Ovary (tissue), 9 donors: Measurements from ENCODE around the gene GBX1. TPM values are rescaled to one million over a fixed set of nuclear protein-coding genes. Genes with fewer than 3 reads are reported as not detected.

ENCODE experiments used
- DNase-seq, 5 donors: peaks; one replicate each; pipeline ENCODE4 v3.0.0-alpha.2; 2019 to 2020
- H3K27ac ChIP-seq, 2 donors: fragments of 200-600 bp; one replicate each; pipeline versions ENCODE4 v1.5.1 to v1.8.0; 2019 to 2022
- H3K27me3 ChIP-seq: fragments of 200-600 bp; one replicate; pipeline ENCODE4 v1.8.0; 2022
- H3K36me3 ChIP-seq: fragments of 200-600 bp; sonication (generic); one replicate; pipeline ENCODE4 v1.5.1; 2019
- H3K4me1 ChIP-seq: one replicate; pipeline ENCODE4 v1.8.1; 2013; ENCODE audit warnings: mild to moderate bottlenecking, moderate library complexity; ENCODE audit not compliant: insufficient read depth
- H3K4me3 ChIP-seq: fragments of 200-600 bp; sonication (generic); one replicate; pipeline ENCODE4 v1.5.1; 2017
- H3K9me3 ChIP-seq, 2 donors: fragments of 200-600 bp in 1 of 2; sonication (generic) in 1 of 2; one replicate each; pipeline versions ENCODE4 v1.5.1 to v1.8.1; 2013 to 2019; ENCODE audit warnings: mild to moderate bottlenecking in 1 of 2, moderate library complexity in 1 of 2
- EP300 ChIP-seq: sonication (generic); formaldehyde crosslinking; IDR thresholded peaks from one replicate; pipeline ENCODE4 v1.6.1; 2017; ENCODE audit warnings: antibody characterized with exemption
- POLR2A ChIP-seq: fragments of 450-650 bp; IDR thresholded peaks from one replicate; pipeline ENCODE4 v1.6.1; 2017; ENCODE audit warnings: antibody characterized with exemption, mild to moderate bottlenecking, moderate library complexity
- WGBS, 3 donors: extraction: QIAGEN DNeasy Blood & Tissue Kit in 1 of 3; methylation state at CpG; one replicate each; pipeline versions ENCODE4 v1.1.5 to v1.1.7; 2013 to 2017; 5-methylcytosine and 5-hydroxymethylcytosine counted together
- intact Hi-C, 4 donors: fragments of 100-400 bp; cut with DNase I; formaldehyde crosslinking; loops; one replicate each; pipeline versions ENCODE4 v1.11.0 to v1.15.1; 2022 to 2023
- polyA plus RNA-seq, 2 donors: library from polyadenylated mRNA; stranded (reverse); fragments of 200-250 nt in 1 of 2; fragments of 350-450 nt in 1 of 2; fragmentation: Illumina TruSeq in 1 of 2; extraction: RNeasy Lipid Tissue Mini Kit (QIAGEN cat#74804) in 1 of 2; gene quantifications; one replicate each; pipeline ENCODE4 v1.2.3, GENCODE V29; 2013 to 2014
- total RNA-seq, 7 donors: library from RNA; depleted of rRNA in 2 of 7; stranded (reverse); fragments of >200 nt in 2 of 7; fragmentation: NEBNext Ultra II Directional in 3 of 7; extraction: Animal tissue kit (Norgen Biotek cat#: 25700) in 3 of 7; gene quantifications; one replicate each; pipeline versions ENCODE4 v1.1.0 to v1.2.4, GENCODE V29; 2016 to 2023
- TF ChIP-seq, protein P1 (sequence below), 3 donors: fragments of 450-650 bp in 2 of 3; fragments of 200-600 bp in 1 of 3; IDR thresholded peaks; one replicate each; pipeline versions ENCODE4 v1.5.1 to v1.8.0; 2016 to 2022; ENCODE audit warnings: antibody characterized with exemption in 3 of 3, mild to moderate bottlenecking in 1 of 3
- donor health status: DM: no; HTN: no; CAD: no; lungs with moderate emphysema.
- donor health status: DM: no; HTN: no; CAD: no.
- donor health status: Bipolar disorder and iron deficiency.
- donor health status: DM: yes; HTN: yes; CAD: no.
- donor health status: DM: no; HTN: no; CAD: no.
- donor health status: DM: yes; HTN: yes; CAD: no.

GBX1 gene
- total and polyA plus RNA-seq, 9 donors, result not detected

DNA sequence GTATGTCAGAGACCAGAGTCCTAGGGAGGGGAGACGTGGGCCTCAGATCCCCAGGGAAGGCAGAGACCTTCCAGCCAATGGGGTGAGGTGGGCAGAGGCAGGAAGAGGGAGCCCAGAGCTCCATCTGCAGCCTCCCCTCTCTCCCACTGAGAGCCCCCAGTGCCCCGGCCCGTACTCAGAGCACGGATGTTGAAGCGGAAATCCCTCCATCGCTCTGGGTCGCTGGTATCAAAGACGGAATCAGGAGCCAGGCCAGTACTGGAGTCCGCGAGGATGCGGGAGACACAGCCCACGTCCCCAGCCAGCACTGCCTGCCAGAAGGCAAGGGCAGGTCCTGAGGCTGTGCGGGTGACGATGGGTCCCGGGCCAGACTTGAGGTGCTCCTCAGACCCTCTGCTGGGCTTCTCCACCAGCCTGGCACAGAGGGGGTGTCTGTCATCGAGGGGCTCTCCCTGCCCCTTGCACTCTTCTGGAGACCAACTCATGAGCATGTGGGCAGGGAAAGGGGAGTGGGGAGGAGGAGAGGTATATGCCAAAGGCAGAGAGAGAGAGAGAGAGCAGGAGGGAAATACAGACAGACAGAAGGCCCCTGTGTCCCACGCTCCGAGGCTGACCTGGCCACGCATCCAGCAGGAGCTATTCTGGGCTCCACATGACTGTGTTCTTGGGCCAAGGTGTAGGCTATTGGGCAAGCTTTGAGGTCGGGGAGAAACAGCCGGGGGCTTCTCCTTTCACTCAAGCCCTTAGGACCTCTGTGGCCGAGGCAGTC lies 19.3 kb upstream of the GBX1 start, which contains the start of gene ASB10:
ASB10 (minus strand) TSS at position 611 of the 769 bp plus-strand sequence; CDS start at position 491, 120 bp downstream.
- no peak for DNase-seq
- H3K9me3 ChIP-seq, result no peaks in the 10 kb centered on the region
- WGBS, 3 donors, result 65 to 70% (median 69%) methylated on average over 22 of the region's 22 CpGs
- no peaks in the 10 kb centered on the region for H3K4me1 ChIP-seq
- H3K27me3 ChIP-seq, result no peaks in the 10 kb centered on the region
- TF ChIP-seq, protein P1, sequence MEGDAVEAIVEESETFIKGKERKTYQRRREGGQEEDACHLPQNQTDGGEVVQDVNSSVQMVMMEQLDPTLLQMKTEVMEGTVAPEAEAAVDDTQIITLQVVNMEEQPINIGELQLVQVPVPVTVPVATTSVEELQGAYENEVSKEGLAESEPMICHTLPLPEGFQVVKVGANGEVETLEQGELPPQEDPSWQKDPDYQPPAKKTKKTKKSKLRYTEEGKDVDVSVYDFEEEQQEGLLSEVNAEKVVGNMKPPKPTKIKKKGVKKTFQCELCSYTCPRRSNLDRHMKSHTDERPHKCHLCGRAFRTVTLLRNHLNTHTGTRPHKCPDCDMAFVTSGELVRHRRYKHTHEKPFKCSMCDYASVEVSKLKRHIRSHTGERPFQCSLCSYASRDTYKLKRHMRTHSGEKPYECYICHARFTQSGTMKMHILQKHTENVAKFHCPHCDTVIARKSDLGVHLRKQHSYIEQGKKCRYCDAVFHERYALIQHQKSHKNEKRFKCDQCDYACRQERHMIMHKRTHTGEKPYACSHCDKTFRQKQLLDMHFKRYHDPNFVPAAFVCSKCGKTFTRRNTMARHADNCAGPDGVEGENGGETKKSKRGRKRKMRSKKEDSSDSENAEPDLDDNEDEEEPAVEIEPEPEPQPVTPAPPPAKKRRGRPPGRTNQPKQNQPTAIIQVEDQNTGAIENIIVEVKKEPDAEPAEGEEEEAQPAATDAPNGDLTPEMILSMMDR (IDR thresholded peaks at IDR 0.05), result no peak
- TF ChIP-seq POLR2A (no peak), EP300 (no peak)
- no peak within 1 kb of the TSS for H3K27ac ChIP-seq
- H3K4me3 ChIP-seq, result no peak within 1 kb of the TSS
- H3K36me3 ChIP-seq, result no peaks in the 10 kb centered on the region
- intact Hi-C loops, result no loop called here

DNA sequence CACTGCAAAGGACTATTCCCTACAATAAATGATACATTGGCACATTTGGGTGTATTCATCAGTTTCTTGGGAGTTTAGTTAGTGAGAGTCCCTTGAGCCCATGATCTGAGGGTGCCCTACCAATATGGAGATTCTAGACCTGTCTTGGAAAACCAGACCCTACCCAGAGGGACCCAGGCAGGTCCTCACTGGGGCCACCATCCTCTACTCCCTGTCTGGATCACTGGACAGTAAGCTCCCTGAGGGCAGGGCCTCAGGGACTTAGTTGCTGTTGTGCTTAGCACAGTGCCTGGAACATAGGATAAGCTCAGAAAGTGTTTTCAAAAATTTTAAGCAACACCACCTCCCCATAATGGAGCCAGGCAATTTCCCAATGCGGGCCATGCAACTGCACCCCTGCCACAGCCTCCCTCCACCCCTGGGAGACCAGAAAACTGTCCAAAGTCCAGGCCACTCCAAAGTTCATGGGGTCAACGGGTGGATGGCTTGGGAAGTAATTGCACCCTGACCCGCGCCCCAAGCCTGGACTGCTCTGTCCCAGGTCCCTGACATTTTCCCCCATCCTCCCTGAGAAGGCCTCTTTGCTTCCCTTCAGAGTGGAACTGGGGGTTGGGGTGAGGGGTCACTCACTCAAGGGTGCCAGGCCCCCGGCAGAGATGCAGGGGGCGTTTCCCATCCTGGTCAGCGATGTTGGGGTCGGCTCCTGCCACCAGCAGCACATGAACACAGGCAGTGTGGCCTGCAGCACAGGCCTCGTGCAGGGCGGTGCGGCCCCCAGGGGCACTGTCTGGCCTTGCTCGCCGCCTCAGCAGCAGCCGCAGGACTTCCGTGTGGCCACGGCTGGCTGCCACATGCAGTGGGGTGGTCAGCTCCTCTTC lies 18.5 kb upstream of the GBX1 start:
- intact Hi-C loops, result no loop called here
- Histone ChIP-seq H3K36me3 (no peaks in the 10 kb centered on the region), H3K4me3 (no peak overlapping the region), H3K27me3 (no peaks in the 10 kb centered on the region), H3K4me1 (no peaks in the 10 kb centered on the region), H3K9me3 (no peaks in the 10 kb centered on the region), H3K27ac (no peak overlapping the region)
- WGBS, 3 donors, result 78 to 85% (median 83%) methylated on average over 8 to 16 of the region's 16 CpGs
- peak in 1 of 5 donors; percentile 13 for DNase-seq
- TF ChIP-seq, protein P1 (IDR thresholded peaks at IDR 0.05), result no peak
- no peak for TF ChIP-seq EP300
- TF ChIP-seq POLR2A, result no peak

DNA sequence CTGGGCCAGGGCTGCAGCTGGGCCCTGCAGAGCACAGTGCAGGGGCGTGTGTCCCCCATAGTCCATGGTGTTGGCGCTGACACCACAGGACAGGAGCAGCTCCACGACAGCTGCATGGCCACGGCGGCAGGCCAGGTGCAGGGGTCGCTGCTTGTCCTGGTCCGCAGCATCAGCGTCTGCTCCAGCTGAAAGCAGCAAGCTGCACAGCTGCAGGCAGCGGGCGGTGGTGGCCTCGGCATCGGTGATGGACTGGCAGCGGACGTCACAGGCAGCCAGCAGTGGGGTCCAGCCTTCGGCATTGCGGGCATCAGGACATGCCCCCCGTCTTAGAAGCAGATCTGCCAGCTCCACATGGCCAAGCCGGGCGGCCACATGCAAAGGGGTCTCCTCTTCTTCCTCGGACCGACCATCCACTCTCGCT lies 13.5 kb upstream of the GBX1 start:
- Histone ChIP-seq H3K27ac (no peak overlapping the region), H3K27me3 (no peaks in the 10 kb centered on the region), H3K4me3 (no peak overlapping the region), H3K4me1 (no peaks in the 10 kb centered on the region), H3K9me3 (no peaks in the 10 kb centered on the region), H3K36me3 (no peaks in the 10 kb centered on the region)
- 62 to 80% (median 70%) methylated on average over 18 to 22 of the region's 22 CpGs for WGBS, 3 donors
- DNase-seq, result no peak
- TF ChIP-seq POLR2A, result no peak
- TF ChIP-seq, protein P1 (IDR thresholded peaks at IDR 0.05), result no peak
- no peak for TF ChIP-seq EP300
- intact Hi-C loops, result no loop called here

DNA sequence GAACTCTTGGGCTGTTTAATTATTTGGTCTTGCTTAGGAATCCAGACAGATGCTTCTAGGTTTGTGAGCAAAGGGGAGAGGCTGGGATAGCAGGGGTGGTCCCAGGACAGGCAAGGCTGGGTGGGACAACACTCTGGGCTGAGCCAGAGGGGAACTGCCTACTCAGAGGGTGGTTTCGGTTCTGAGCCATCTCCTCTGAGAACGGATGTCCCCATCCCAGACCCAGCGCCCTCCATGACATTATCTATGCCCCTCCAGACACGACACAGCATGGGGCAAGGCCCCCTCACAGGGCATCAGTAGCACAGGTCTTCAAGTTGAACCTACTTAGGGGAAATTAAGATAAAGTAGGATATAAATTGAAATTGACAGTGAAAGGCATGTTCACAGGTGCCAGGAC lies 12.5 kb upstream of the GBX1 start:
- Histone ChIP-seq H3K27ac (no peak overlapping the region), H3K36me3 (no peaks in the 10 kb centered on the region), H3K4me1 (no peaks in the 10 kb centered on the region), H3K27me3 (no peaks in the 10 kb centered on the region), H3K9me3 (no peaks in the 10 kb centered on the region), H3K4me3 (no peak overlapping the region)
- TF ChIP-seq EP300 (no peak), POLR2A (no peak)
- TF ChIP-seq, protein P1 (IDR thresholded peaks at IDR 0.05), result no peak
- DNase-seq, result no peak
- WGBS, 3 donors, result 72 to 75% (median 74%) methylated on average over 4 of the region's 4 CpGs
- intact Hi-C loops, result loop anchor here in 1 of 4 donors (5.0 kb wide), 1 partner anchor 53 kb away; no protein-coding TSS in a partner anchor
